Stomach (tissue), 9 donors: ENCODE data around the gene SEMA4C. TPM values are rescaled to one million over a fixed set of nuclear protein-coding genes. Genes with fewer than 3 reads are reported as not detected.
A peak's percentile ranks its signal among the peaks of the same experiment; 100 is the strongest.

Experiments
- DNase-seq, 2 donors: peaks; one replicate each; pipeline versions ENCODE4 v3.0.0 to v3.0.0-alpha.2; 2013 to 2019
- H3K27ac ChIP-seq, 5 donors: fragments of 200-600 bp in 4 of 5; sonication (generic) in 4 of 5; one replicate each; pipeline ENCODE4 v1.5.1; 2013 to 2019; ENCODE audit warnings: mild to moderate bottlenecking in 1 of 5, moderate library complexity in 1 of 5
- H3K27me3 ChIP-seq, 3 donors: fragments of 200-600 bp; sonication (generic); one replicate each; pipeline ENCODE4 v1.5.1; 2017 to 2019; ENCODE audit warnings: mixed run types in 1 of 3
- H3K36me3 ChIP-seq, 4 donors: fragments of 200-600 bp; sonication (generic); 1 replicate in 3 of 4; 2 replicates in 1 of 4; pipeline ENCODE4 v1.5.1; 2016 to 2019
- H3K4me1 ChIP-seq, 4 donors: fragments of 200-600 bp; sonication (generic); one replicate each; pipeline ENCODE4 v1.5.1; 2016 to 2019
- H3K4me3 ChIP-seq, 4 donors: fragments of 200-600 bp; sonication (generic) in 3 of 4; one replicate each; pipeline ENCODE4 v1.5.1; 2016 to 2019; ENCODE audit warnings: mild to moderate bottlenecking in 1 of 4
- H3K9me3 ChIP-seq, 4 donors: fragments of 200-600 bp; sonication (generic); one replicate each; pipeline ENCODE4 v1.5.1; 2016 to 2019
- CTCF ChIP-seq, 7 experiments: fragments of 450-650 bp in 4 of 7; fragments of 200-600 bp in 3 of 7; sonication (generic) in 3 of 7; IDR thresholded peaks; one replicate each; pipeline ENCODE4 v1.5.1; 2016 to 2019; ENCODE audit warnings: antibody characterized with exemption in 7 of 7, control low read depth in 2 of 7, mild to moderate bottlenecking in 1 of 7
- EP300 ChIP-seq: sonication (generic); formaldehyde crosslinking; IDR thresholded peaks from one replicate; pipeline ENCODE4 v1.6.1; 2017; ENCODE audit warnings: antibody characterized with exemption
- POLR2A ChIP-seq, 4 donors: fragments of 450-650 bp; IDR thresholded peaks; one replicate each; pipeline ENCODE4 v1.6.1; 2016; ENCODE audit warnings: antibody characterized with exemption in 4 of 4, control low read depth in 2 of 4, mild to moderate bottlenecking in 1 of 4, moderate library complexity in 1 of 4
- POLR2AphosphoS5 ChIP-seq, 3 donors: sonication (generic); formaldehyde crosslinking; IDR thresholded peaks; one replicate each; pipeline ENCODE4 v1.6.1; 2016; ENCODE audit warnings: antibody characterized with exemption in 3 of 3
- WGBS, 5 donors: extraction: QIAGEN DNeasy Blood & Tissue Kit in 3 of 5; methylation state at CpG; one replicate each; pipeline versions ENCODE4 v1.1.5 to v1.1.7; 2013 to 2018; 5-methylcytosine and 5-hydroxymethylcytosine counted together
- intact Hi-C: fragments of 100-400 bp; cut with DNase I; formaldehyde crosslinking; loops from one replicate; pipeline ENCODE4 v1.15.1; 2023; ENCODE audit warnings: low total_unique reads
- polyA plus RNA-seq, 3 donors: library from polyadenylated mRNA; stranded (reverse); fragments of 200-250 nt; gene quantifications; one replicate each; pipeline ENCODE4 v1.2.3, GENCODE V29; 2013
- total RNA-seq, 5 donors: library from RNA; depleted of rRNA; stranded (reverse); fragments of >200 nt; gene quantifications; one replicate each; pipeline versions ENCODE4 v1.1.0 to v1.2.3, GENCODE V29; 2014 to 2016
- donor health status: healthy with polysubstance abuse.
- donor health status: Bipolar disorder and iron deficiency.
- donor health status: healthy.

Gene SEMA4C
- total and polyA plus RNA-seq, 8 donors, result 5.7 to 78.8 (median 18.0) TPM

- peaks cover 6 to 29% (median 18%) of the 10 kb centered on the region in 4 donors for H3K4me1 ChIP-seq
- intact Hi-C loops, result no loop called here
- no peaks in the 10 kb centered on the region for H3K36me3 ChIP-seq
- no peak overlapping the region for H3K27ac ChIP-seq
- WGBS, 5 donors, result 76 to 84% (median 82%) methylated on average over 11 of the region's 11 CpGs
- H3K27me3 ChIP-seq, result no peaks in the 10 kb centered on the region
- TF ChIP-seq CTCF (IDR thresholded peaks at IDR 0.05) (no peak), POLR2AphosphoS5 (IDR thresholded peaks at IDR 0.05) (no peak), EP300 (no peak), POLR2A (IDR thresholded peaks at IDR 0.05) (no peak)
- DNase-seq, result no peak
- H3K4me3 ChIP-seq, result no peak overlapping the region
- no peaks in the 10 kb centered on the region for H3K9me3 ChIP-seq
Measured at GRCh38 chr2:96898641-96899412, 28.9 kb upstream of the SEMA4C start.

- no peak overlapping the region for H3K27ac ChIP-seq
- no peak for DNase-seq
- WGBS, 5 donors, result 79 to 89% (median 83%) methylated on average over 7 to 8 of the region's 8 CpGs
- intact Hi-C loops, result no loop called here
- H3K27me3 ChIP-seq, result no peaks in the 10 kb centered on the region
- no peak for TF ChIP-seq CTCF (IDR thresholded peaks at IDR 0.05)
- TF ChIP-seq POLR2A (IDR thresholded peaks at IDR 0.05), result no peak
- no peak for TF ChIP-seq POLR2AphosphoS5 (IDR thresholded peaks at IDR 0.05)
- TF ChIP-seq EP300, result no peak
- peaks cover 6 to 22% (median 15%) of the 10 kb centered on the region in 4 donors for H3K4me1 ChIP-seq
- no peaks in the 10 kb centered on the region for H3K9me3 ChIP-seq
- no peak overlapping the region for H3K4me3 ChIP-seq
- H3K36me3 ChIP-seq, result no peaks in the 10 kb centered on the region
Measured at GRCh38 chr2:96898135-96898505, 28.2 kb upstream of the SEMA4C start.

DNA sequence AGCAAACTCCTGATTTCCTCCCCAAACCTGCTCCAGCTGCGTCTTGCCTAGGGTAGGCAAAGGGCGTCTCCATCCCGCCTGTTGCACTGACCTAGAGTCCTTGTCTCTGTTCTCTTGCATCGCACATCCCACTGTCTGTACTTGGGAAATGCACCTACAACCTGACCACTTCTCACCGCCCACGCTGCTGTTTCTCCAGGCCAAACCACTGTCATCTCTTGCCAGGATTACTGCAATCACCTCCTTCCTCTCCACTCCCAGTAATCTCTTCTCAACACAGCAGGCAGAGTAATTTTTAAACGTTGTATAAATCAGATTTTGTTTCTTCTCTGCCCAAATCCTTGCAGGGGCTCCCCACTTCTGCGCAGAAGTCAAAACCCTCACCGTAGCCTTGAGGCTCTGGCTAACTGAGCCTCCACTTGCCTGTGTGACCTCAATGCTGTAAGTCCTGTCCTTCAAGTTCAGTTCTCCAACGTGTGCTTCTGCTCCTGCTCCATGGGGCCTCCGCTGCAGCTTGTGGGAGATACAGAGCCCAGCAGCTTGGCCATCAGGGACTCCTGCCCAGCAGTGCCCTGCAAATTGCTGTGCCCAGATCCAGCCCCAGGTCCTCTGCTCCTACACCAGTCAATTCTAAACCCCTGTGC is 27.7 kb upstream of the SEMA4C start:
- intact Hi-C loops, result no loop called here
- Histone ChIP-seq H3K9me3 (no peaks in the 10 kb centered on the region), H3K27ac (no peak overlapping the region), H3K36me3 (no peaks in the 10 kb centered on the region), H3K27me3 (no peaks in the 10 kb centered on the region), H3K4me1 (peaks cover 6 to 22% (median 15%) of the 10 kb centered on the region in 4 donors), H3K4me3 (no peak overlapping the region)
- no peak for DNase-seq
- no peak for TF ChIP-seq EP300
- no peak for TF ChIP-seq CTCF (IDR thresholded peaks at IDR 0.05)
- TF ChIP-seq POLR2AphosphoS5 (IDR thresholded peaks at IDR 0.05), result no peak
- TF ChIP-seq POLR2A (IDR thresholded peaks at IDR 0.05), result no peak
- 66 to 71% (median 69%) methylated on average over 11 of the region's 11 CpGs for WGBS, 5 donors

GRCh38 chr2:96895746-96896651 is 26.1 kb upstream of the SEMA4C start:
- Histone ChIP-seq H3K4me1 (peaks cover 15 to 33% (median 26%) of the 10 kb centered on the region in 4 donors), H3K4me3 (no peak overlapping the region), H3K27ac (peak overlapping the region in 2 of 5 donors; percentile 5 to 17), H3K9me3 (no peaks in the 10 kb centered on the region), H3K27me3 (no peaks in the 10 kb centered on the region), H3K36me3 (no peaks in the 10 kb centered on the region)
- 61 to 74% (median 65%) methylated on average over 16 to 18 of the region's 18 CpGs for WGBS, 5 donors
- peak in 1 of 2 donors; percentile 77 for DNase-seq
- TF ChIP-seq POLR2A (IDR thresholded peaks at IDR 0.05), result no peak
- TF ChIP-seq EP300, result no peak
- no peak for TF ChIP-seq POLR2AphosphoS5 (IDR thresholded peaks at IDR 0.05)
- TF ChIP-seq CTCF (IDR thresholded peaks at IDR 0.05), result no peak
- intact Hi-C loops, result no loop called here
